Measurements from ENCODE around the gene ECE1. TPM values are rescaled to one million over a fixed set of nuclear protein-coding genes. Genes with fewer than 3 reads are reported as not detected.
A peak's percentile ranks its signal among the peaks of the same experiment; 100 is the strongest.

The ECE1 gene
- total and polyA plus RNA-seq, 9 of the 15 experiments (the other 6 are each of a cell fraction or from before 2014, with no cell fraction given): 0.56 to 34.8 (median 11.0) TPM

- TF ChIP-seq ZZZ3 (IDR thresholded peaks at IDR 0.05) (peak; percentile 100), MEF2A (IDR thresholded peaks at IDR 0.05; ENCODE audit: control insufficient read depth, low read depth, low read length) (no peak), BACH1 (tag; IDR thresholded peaks at IDR 0.05) (no peak), ATF4 (CRISPR knock-in tag; IDR thresholded peaks at IDR 0.05) (peak; percentile 60; the same call in 1 of the 2 replicates), RNF2 (IDR thresholded peaks at IDR 0.05) (no peak), ZNF277 (CRISPR knock-in tag; IDR thresholded peaks at IDR 0.05; ENCODE audit: borderline replicate concordance) (no peak), SP1 (CRISPR knock-in tag; IDR thresholded peaks at IDR 0.05) (peak; percentile 58; the same call in 1 of the 2 replicates), ZNF76 (CRISPR knock-in tag; IDR thresholded peaks at IDR 0.05; ENCODE audit: borderline replicate concordance) (peak; percentile 17; the same call in 1 of the 2 replicates), RREB1 (CRISPR knock-in tag; IDR thresholded peaks at IDR 0.05) (peak; percentile 97), E2F8 (IDR thresholded peaks at IDR 0.05; ENCODE audit: low read depth, partially characterized antibody) (no peak), RB1 (IDR thresholded peaks at IDR 0.05; ENCODE audit: low read depth) (peak; percentile 79), ZNF707 (CRISPR knock-in tag; conservative IDR thresholded peaks at IDR 0.05) (no peak), PHB (CRISPR knock-in tag; IDR thresholded peaks at IDR 0.05) (no peak), NR2C1 (IDR thresholded peaks at IDR 0.05) (peak; percentile 56; the same call in 1 of the 2 replicates), NR2C1 (tag; IDR thresholded peaks at IDR 0.05) (peak; percentile 63; the same call in 1 of the 2 replicates), TAF1 (IDR thresholded peaks at IDR 0.05; ENCODE audit: control insufficient read depth, extremely low read depth, insufficient read depth, low read length, severe bottlenecking) (peak; percentile 50)
Observed at GRCh38 chr1:21176586-21177555, 113.4 kb downstream of the ECE1 start, which contains the start of gene EIF4G3 (continued).
